Neural progenitor cell (in vitro differentiated cells): ENCODE results near the gene PRRT2.

Experiments
- CTCF ChIP-seq: fragments of 200-600 bp; sonication (generic); IDR thresholded peaks from 2 replicates; pipeline ENCODE4 v1.5.1; 2017; ENCODE audit warnings: antibody characterized with exemption, mild to moderate bottlenecking
- EZH2phosphoT487 ChIP-seq: fragments of 200-600 bp; sonication (generic); IDR thresholded peaks from 2 replicates; pipeline ENCODE4 v1.6.1; 2017; ENCODE audit warnings: antibody characterized with exemption

- TF ChIP-seq CTCF (no peak), EZH2phosphoT487 (no peak)
Observed at GRCh38 chr16:29844575-29845331, 32.8 kb downstream of the PRRT2 start.
